A673 (cell line): ENCODE data around the gene DMKN.

Experiments
- CTCF ChIP-seq: fragments of 300-800, 200-600 bp; sonication (generic); conservative IDR thresholded peaks from 2 replicates; pipeline ENCODE4 v1.5.1; 2017; ENCODE audit warnings: low read depth, mild to moderate bottlenecking, antibody characterized with exemption, low read length, moderate library complexity, mixed read lengths
- EZH2 ChIP-seq: fragments of 200-600 bp; sonication (generic); IDR thresholded peaks from 2 replicates; pipeline ENCODE4 v1.6.1; 2017; ENCODE audit warnings: borderline replicate concordance, low read depth, mild to moderate bottlenecking, mixed read lengths, antibody characterized with exemption, low read length; ENCODE audit not compliant: poor library complexity, severe bottlenecking

- TF ChIP-seq EZH2 (no peak), CTCF (no peak)
Measured at GRCh38 chr19:35474104-35474503, 39.3 kb downstream of the DMKN start.
